Embryonic facial prominence (tissue), 1 donor: ENCODE measurements around the gene USP13.
"Not testable (repeated sequence)": the region's sequence is repeated elsewhere in the genome, so short reads cannot be mapped to it uniquely, and the experiment has no call there.

Experiments used
- DNase-seq: peaks from one replicate; pipeline ENCODE4 v3.0.0-alpha.2; 2016; ENCODE audit errors: extremely low spot score

The USP13 gene, protein sequence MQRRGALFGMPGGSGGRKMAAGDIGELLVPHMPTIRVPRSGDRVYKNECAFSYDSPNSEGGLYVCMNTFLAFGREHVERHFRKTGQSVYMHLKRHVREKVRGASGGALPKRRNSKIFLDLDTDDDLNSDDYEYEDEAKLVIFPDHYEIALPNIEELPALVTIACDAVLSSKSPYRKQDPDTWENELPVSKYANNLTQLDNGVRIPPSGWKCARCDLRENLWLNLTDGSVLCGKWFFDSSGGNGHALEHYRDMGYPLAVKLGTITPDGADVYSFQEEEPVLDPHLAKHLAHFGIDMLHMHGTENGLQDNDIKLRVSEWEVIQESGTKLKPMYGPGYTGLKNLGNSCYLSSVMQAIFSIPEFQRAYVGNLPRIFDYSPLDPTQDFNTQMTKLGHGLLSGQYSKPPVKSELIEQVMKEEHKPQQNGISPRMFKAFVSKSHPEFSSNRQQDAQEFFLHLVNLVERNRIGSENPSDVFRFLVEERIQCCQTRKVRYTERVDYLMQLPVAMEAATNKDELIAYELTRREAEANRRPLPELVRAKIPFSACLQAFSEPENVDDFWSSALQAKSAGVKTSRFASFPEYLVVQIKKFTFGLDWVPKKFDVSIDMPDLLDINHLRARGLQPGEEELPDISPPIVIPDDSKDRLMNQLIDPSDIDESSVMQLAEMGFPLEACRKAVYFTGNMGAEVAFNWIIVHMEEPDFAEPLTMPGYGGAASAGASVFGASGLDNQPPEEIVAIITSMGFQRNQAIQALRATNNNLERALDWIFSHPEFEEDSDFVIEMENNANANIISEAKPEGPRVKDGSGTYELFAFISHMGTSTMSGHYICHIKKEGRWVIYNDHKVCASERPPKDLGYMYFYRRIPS

GRCh38 chr3:179652447-179653095 lies at the start of gene USP13:
TSS of gene USP13 (plus strand) at chr3:179653040. CDS start at chr3:179653226, 186 bp downstream.
- peak; percentile 63 for DNase-seq

- no peak for DNase-seq
Observed at GRCh38 chr3:179603321-179603720, 49.5 kb upstream of the USP13 start.

GRCh38 chr3:179603831-179604230 lies 49.0 kb upstream of the USP13 start:
- no peak for DNase-seq

- peak; percentile 98 for DNase-seq
Observed at GRCh38 chr3:179604321-179605078, 48.3 kb upstream of the USP13 start, which contains the start of the genes MRPL47 and NDUFB5. TSS of gene MRPL47 (minus strand) at chr3:179604638. CDS start at chr3:179604624, 14 bp downstream. TSS of gene NDUFB5 (plus strand) at chr3:179604794. CDS start at chr3:179604816, 22 bp downstream.

DNA sequence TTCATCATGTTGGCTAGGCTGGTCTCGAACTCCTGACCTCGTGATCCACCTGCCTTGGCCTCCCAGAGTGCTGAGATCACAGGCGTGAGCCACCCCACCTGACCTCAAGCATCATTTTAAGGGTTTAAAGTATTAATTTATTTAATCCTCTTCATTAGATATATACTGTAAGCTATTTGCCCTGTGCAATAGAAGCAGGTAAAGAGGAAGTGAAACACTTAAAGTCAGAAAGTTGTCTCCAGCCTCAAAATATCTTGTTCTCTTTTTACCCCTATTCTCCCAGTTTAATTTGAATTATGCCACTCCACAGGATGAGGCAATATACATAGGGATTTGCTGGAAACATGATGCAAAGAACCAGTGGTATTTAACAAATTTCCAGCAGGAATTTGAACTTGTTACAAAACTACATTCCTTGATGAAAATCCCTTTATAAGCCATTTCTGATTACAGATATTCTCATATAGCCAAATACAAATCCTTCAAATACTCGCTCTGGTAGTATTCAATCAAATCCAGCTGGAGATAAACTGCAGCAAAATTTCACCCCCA lies 46.2 kb upstream of the USP13 start:
- no peak for DNase-seq

DNA sequence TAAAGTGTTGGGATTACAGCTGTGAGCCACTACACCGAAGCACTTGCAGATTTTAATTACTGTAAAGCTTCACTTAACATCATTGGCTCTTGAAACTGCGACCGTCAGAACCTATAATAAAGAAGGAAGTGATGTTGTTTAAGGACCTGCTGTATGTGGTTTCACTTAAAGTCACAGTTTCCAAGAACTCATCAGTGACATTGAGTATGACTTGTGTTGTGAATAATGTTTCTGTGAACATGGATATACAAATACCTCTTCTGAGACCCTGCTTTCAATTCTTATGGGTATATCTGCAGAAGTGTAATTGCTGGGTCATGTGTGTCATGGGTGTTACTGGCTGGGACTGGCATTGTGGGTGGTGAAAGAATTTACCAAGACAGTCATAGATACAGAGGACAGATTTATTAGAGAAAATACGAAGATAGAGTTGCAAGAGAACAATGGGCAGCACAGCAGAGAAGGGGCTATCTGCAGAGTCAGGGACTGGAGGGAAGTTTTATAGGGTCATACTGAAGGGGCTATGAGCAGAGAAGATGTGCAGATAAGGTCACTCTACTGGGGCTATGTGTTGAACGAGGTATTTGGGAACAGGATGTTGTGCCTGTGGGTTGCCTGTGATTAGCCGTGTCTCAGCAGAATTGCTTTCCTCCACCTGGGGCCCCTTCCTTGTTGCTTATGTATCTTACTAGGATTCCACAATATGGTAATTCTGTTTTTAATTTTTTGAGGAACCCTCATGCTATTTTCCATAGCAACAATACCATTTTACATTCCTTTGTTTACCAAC lies 43.7 kb upstream of the USP13 start:
- DNase-seq = no peak

DNA sequence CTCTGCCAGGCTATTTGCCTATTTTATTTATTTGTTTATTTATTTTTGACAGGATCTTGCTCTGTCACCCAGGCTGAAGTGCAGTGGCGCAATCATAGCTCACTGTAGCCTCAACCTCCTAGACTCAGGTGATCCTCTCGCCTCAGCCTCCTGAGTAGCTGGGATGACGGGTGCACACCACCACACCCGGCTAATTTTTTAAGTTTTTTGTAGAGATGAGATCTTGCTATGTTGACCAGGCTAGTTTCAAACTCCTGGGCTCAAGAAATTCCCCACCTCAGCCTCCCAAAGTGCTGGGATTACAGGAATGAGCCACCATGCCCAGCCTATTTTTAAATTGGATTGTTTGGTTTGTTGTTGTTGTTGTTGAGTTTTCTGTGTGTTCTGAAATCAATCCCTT lies 42.8 kb upstream of the USP13 start:
- no peak for DNase-seq

GRCh38 chr3:179613807-179614206 lies 39.0 kb upstream of the USP13 start:
- no peak for DNase-seq

DNA sequence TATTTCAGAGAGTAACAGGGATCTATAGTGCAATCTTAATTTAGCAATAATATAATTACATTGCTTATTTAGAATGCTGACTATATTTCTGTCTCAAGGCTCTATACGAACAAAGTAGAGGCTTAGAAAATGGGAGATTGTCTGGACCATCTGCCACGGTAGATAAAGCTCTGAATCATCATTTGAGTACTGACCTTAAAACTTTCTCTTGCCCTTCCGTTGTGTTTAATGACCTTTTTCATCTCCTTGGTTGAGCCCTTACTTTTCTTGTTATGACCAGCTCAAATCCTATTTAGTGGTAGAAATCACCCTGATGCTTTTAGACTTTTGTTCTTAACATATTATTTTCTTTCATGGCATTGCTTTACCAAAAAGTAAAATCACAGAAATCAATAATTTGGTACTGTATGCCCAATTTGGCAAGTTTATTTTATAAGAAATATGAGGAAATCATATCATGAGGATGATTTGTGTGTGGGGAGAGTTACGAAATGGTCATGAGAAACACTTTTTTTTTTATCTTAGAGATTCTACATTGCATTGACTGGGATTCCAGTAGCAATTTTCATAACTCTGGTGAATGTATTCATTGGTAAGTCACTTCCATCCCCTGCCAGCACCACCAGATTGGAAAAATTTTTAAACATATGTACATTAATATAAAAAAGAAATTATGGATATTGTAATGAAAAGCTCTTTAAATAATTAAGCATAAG lies 37.2 kb upstream of the USP13 start:
- no peak for DNase-seq

DNA sequence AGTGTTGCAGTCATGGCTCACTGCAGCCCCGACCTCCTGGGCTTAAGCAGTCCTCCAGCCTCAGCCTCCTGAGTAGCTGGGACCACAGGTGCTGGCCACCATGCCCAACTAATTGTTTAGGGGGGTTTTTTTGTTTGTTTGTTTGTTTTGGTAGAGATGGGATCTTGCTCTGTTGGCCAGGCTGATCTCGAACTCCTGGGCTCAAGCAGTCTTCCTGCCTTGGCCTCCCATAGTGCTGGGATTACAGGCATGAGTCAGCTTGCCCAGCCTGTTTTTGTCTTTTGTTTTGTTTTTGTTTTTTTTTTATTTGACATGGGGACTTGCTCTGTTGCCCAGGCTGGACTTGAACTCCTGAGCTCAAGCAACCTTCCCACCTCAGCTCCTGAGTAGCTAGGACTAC lies 30.8 kb upstream of the USP13 start:
- DNase-seq = no peak

DNA sequence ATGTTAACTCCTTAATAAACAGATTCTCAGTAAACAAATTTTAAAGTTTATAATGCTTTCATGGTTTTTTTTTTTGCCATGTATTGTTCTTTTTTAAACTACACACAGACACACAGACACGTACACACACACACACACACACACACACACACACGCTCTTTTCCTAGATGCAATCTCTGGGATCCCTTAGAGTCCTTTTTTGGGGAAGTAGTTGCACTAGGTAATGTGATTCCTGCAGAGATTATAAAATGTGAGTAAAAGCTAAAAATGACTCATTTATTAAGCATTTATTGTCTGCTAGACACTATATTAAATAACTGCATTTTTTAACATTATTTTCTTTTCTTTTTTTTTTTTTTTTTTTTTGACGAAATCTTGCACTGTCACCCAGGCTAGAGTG lies 28.4 kb upstream of the USP13 start:
- no peak for DNase-seq

DNA sequence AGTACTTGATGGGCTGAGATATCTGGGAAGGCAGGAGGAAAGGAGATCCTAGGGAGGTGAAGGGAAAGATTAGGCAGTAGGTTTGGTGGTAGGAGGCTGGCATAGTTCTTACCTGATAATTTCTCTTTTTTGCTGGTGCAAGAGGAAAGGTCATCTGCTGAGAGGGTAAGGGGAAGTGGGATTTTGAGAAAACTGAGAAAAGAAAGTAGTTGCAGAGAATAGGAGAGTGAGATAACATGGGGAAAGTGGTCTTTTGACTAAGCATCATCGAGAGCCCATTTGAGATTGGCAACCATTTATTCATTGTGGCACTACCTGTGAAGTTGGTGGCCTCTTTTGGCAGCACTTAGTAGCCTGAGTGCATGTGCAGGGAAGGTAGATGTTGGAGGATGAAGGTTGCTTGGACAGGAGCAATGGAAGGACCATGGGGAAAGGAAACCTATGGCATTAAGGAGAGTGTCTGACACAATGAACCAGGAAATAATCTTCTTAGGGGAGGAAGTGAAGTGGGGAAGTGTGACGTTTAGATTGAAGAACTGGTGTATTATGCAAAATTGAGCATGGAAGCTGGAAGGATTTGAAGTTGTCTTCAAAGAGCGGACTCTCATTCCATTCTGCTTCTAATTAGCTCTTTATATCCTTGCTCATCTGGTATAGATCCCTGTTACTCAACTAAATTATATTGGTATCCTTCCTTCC lies 21.9 kb upstream of the USP13 start:
- no peak for DNase-seq

DNA sequence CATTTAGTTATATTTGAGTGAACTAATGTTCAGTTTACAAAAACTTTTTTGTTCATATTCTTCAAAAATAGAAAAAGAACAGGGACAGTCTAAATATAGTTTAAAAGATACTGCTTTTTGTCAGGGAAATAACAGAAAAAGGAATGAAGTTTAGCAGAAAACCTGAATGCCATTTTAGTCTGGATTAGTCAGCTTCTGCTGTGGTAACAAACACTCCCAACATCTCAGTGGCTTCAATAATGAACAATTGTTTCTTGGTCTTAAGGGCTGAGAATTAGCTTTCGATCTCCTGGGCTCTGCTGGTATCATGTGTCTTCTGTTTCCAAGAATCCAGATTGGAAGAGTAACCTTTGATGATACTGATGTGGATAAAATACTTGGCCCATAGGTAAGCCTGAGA lies 12.4 kb upstream of the USP13 start:
- no peak for DNase-seq

- no peak for DNase-seq
Observed at GRCh38 chr3:179642871-179643270, 10.0 kb upstream of the USP13 start.

DNA sequence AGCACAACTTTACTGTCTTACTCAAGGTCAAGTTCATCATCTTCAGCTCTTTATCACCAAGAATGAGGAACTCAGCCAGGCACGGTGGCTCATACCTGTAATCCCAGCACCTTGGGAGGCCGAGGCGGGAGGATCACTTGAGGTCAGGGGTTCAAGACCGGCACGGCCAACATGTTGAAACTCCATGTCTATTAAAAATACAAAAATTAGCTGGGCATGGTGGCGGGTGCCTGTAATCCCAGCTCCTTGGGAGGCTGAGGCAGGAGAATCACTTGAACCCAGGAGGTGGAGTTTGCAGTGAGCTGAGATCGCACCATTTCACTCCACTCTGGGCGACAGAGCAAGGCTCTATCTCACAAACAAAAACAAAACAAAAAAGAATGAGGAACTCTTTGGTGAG lies 9.0 kb upstream of the USP13 start:
- DNase-seq = not testable (repeated sequence)

DNA sequence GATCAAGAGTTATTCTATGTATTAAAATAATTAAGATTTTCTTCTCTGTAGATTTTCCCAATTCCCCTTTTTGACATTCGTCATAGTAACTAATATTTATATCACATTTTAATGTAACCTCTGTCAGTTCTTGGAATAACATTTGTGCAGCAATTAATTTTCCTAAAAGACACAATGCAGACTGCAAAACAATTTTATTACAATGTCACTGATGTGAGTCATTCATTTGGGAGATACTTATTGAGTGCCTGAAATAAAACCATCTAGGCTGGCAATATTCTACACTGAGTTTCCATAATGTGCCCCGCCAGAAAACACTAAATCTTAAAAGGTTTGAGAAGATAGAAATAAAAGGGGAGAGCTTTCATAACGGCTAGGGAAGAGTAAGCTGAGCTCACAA lies 6.7 kb upstream of the USP13 start:
- no peak for DNase-seq

DNA sequence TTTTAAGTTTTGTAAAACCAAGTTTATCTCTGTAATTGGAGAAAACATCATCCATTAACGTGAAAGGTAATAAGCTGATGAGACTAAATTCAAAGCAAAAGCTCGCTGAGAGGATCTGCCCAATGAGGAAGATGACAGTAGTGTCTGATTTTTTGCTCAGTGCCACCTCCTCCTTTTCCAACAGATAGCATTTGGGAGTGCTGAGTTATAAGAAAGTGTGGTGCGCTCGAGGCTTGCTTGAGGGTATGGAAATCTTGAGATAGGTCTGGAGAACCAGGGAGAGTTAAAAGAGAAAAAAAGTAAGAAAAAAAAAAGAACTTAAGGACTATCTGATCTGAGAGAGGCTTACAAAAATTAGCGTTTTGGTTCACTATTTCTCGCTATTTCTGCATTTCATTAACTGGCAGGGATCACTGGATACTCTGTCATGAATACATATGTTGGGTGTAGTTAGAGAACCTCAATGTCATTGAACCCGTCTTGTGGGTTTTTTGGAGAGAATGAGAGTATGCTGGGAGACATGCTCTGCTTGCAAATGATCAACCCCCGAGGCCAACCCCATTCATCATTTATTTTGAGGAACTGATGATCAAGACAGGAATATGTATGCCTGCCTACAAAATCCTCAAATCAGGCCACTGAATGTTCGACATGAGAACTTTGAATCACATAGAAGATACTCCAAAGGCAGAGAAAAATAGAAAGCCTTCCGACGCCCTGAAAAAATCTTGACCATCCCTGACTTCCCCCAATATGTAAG lies 973 bp upstream of the USP13 start:
- no peak for DNase-seq

DNA sequence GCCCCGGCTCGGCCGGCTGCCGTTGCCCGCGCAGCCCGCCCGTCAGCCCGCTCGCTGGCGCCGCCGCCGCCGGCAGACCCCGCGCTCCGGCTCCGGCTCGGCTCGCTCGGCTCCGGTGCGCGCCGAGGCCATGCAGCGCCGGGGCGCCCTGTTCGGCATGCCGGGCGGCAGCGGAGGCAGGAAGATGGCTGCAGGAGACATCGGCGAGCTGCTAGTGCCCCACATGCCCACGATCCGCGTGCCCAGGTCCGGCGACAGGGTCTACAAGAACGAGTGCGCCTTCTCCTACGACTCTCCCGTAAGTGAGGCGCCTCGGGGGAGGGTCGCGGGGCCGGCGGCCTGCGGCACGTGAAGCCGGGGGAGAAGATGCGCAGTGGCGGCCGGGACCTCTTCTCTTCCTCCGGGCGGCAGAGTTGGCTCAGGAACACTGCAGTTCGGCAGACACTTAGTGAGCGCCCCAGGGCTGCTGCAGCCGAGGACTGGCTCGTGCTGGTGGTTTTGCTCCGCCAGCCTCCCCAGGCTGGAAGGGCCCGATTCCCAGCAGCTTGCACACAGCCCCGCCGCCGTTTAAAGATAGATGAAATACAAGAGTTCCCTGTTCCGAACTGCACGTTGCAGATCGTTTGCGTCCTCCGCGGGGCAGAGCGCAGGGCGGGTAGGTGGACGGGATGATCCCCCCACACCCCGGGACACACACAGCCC lies 407 bp downstream of the USP13 start:
- peak; percentile 50 for DNase-seq
